Daoy (cell line): ENCODE measurements around the gene NTRK3. TPM values are rescaled to one million over a fixed set of nuclear protein-coding genes. Genes with fewer than 3 reads are reported as not detected.
"Not testable (repeated sequence)": the region's sequence is repeated elsewhere in the genome, so short reads cannot be mapped to it uniquely, and the experiment has no call there.

Experiments used
- DNase-seq: peaks from one replicate; pipeline ENCODE4 v3.0.0-alpha.2; 2015; ENCODE audit warnings: low read depth
- total RNA-seq: library from RNA; depleted of rRNA; stranded (reverse); fragments of >200 nt; shearing (Covaris generic); gene quantifications from 2 replicates; pipeline ENCODE4 v1.2.3, GENCODE V29; 2014

Gene NTRK3
- total RNA-seq, 1 experiment from 2014 or later: 0.80 TPM

- DNase-seq: no peak
Observed at GRCh38 chr15:88073391-88073691, 183.2 kb downstream of the NTRK3 start.

- no peak for DNase-seq
Observed at GRCh38 chr15:88072598-88073390, 183.7 kb downstream of the NTRK3 start.

GRCh38 chr15:88072133-88072532, 184.4 kb downstream of the NTRK3 start:
- not testable (repeated sequence) for DNase-seq

GRCh38 chr15:88071141-88071540, 185.4 kb downstream of the NTRK3 start:
- DNase-seq: no peak

GRCh38 chr15:88069561-88069960, 187.0 kb downstream of the NTRK3 start:
- no peak for DNase-seq

GRCh38 chr15:88067331-88067685, 189.2 kb downstream of the NTRK3 start:
- no peak for DNase-seq

- DNase-seq: no peak
Observed at GRCh38 chr15:88066636-88067330, 189.8 kb downstream of the NTRK3 start.

- DNase-seq: peak; percentile 25
Observed at GRCh38 chr15:88061452-88061851, 195.1 kb downstream of the NTRK3 start.

- no peak for DNase-seq
Observed at GRCh38 chr15:88060383-88060782, 196.2 kb downstream of the NTRK3 start.

GRCh38 chr15:88057836-88058235, 198.7 kb downstream of the NTRK3 start:
- DNase-seq: peak; percentile 22

GRCh38 chr15:88049506-88049905, 207.0 kb downstream of the NTRK3 start:
- DNase-seq: no peak

- DNase-seq: no peak
Observed at GRCh38 chr15:88048755-88049154, 207.8 kb downstream of the NTRK3 start.

- DNase-seq: no peak
Observed at GRCh38 chr15:88048237-88048636, 208.3 kb downstream of the NTRK3 start.

- no peak for DNase-seq
Observed at GRCh38 chr15:88046576-88047129, 209.9 kb downstream of the NTRK3 start.

- DNase-seq: no peak
Observed at GRCh38 chr15:88043396-88043795, 213.1 kb downstream of the NTRK3 start.

GRCh38 chr15:88042047-88042446, 214.5 kb downstream of the NTRK3 start:
- no peak for DNase-seq

- DNase-seq: no peak
Observed at GRCh38 chr15:88040516-88040915, 216.0 kb downstream of the NTRK3 start.

GRCh38 chr15:88038261-88038660, 218.3 kb downstream of the NTRK3 start:
- DNase-seq: no peak

GRCh38 chr15:88036154-88036839, 220.2 kb downstream of the NTRK3 start:
- no peak for DNase-seq

GRCh38 chr15:88035381-88035780, 221.2 kb downstream of the NTRK3 start:
- no peak for DNase-seq

- DNase-seq: not testable (repeated sequence)
Observed at GRCh38 chr15:88033421-88033820, 223.1 kb downstream of the NTRK3 start.

GRCh38 chr15:88032787-88033186, 223.8 kb downstream of the NTRK3 start:
- DNase-seq: peak; percentile 53

- no peak for DNase-seq
Observed at GRCh38 chr15:88031461-88031860, 225.1 kb downstream of the NTRK3 start.
